H9 (cell line): ENCODE results near the gene CACNA1A. TPM values are rescaled to one million over a fixed set of nuclear protein-coding genes. Genes with fewer than 3 reads are reported as not detected.

Experiments
- DNase-seq: peaks from one replicate; pipeline ENCODE4 v3.0.0-alpha.2; 2017
- H2AFZ ChIP-seq: one replicate; pipeline ENCODE4 v1.6.1; 2013; ENCODE audit warnings: mild to moderate bottlenecking, low read length, control low read depth, moderate library complexity
- H2AK5ac ChIP-seq: 2 replicates; pipeline ENCODE4 v1.6.1; 2013; ENCODE audit warnings: low read length, control low read depth, mixed read lengths; ENCODE audit not compliant: insufficient read length
- H2BK120ac ChIP-seq: one replicate; pipeline ENCODE4 v1.6.1; 2013; ENCODE audit warnings: low read depth, mild to moderate bottlenecking, low read length, control low read depth, inconsistent platforms; ENCODE audit not compliant: poor library complexity, severe bottlenecking
- H2BK12ac ChIP-seq: 2 replicates; pipeline ENCODE4 v1.6.1; 2013; ENCODE audit warnings: low read length, control low read depth, mixed read lengths, low read depth; ENCODE audit not compliant: insufficient read length
- H2BK15ac ChIP-seq: 2 replicates; pipeline ENCODE4 v1.6.1; 2013; ENCODE audit warnings: low read depth, low read length, control low read depth
- H2BK20ac ChIP-seq: one replicate; pipeline ENCODE4 v1.6.1; 2013; ENCODE audit warnings: low read depth, mild to moderate bottlenecking, low read length, control low read depth, inconsistent platforms; ENCODE audit not compliant: poor library complexity, severe bottlenecking
- H2BK5ac ChIP-seq: 2 replicates; pipeline ENCODE4 v1.6.1; 2013; ENCODE audit warnings: low read length, control low read depth, mixed read lengths; ENCODE audit not compliant: insufficient read length
- H3K14ac ChIP-seq: 2 replicates; pipeline ENCODE4 v1.6.1; 2013; ENCODE audit warnings: low read length, control low read depth; ENCODE audit not compliant: insufficient read depth
- H3K18ac ChIP-seq: 2 replicates; pipeline ENCODE4 v1.6.1; 2013; ENCODE audit warnings: low read depth, mild to moderate bottlenecking, mixed read lengths, low read length, control low read depth; ENCODE audit not compliant: insufficient read length
- H3K23ac ChIP-seq: 2 replicates; pipeline ENCODE4 v1.6.1; 2013; ENCODE audit warnings: low read length, control low read depth, mixed read lengths, low read depth; ENCODE audit not compliant: insufficient read length
- H3K23me2 ChIP-seq: 2 replicates; pipeline ENCODE4 v1.6.1; 2013; ENCODE audit warnings: low read depth, mild to moderate bottlenecking, mixed read lengths, low read length, control low read depth; ENCODE audit not compliant: insufficient read length, poor library complexity, severe bottlenecking
- H3K27ac ChIP-seq: 2 replicates; pipeline ENCODE4 v1.5.1; 2013; ENCODE audit warnings: low read length, control low read depth, mixed read lengths, low read depth; ENCODE audit not compliant: insufficient read length
- H3K27me3 ChIP-seq: 2 replicates; pipeline ENCODE4 v1.6.1; 2013; ENCODE audit warnings: low read length, control low read depth, inconsistent platforms; ENCODE audit not compliant: insufficient read depth
- H3K4ac ChIP-seq: 2 replicates; pipeline ENCODE4 v1.6.1; 2013; ENCODE audit warnings: low read depth, mild to moderate bottlenecking, control low read depth, inconsistent platforms, low read length, moderate library complexity
- H3K4me1 ChIP-seq: 2 replicates; pipeline ENCODE4 v1.6.1; 2013; ENCODE audit warnings: low read length, control low read depth, inconsistent platforms; ENCODE audit not compliant: insufficient read depth
- H3K4me2 ChIP-seq: 2 replicates; pipeline ENCODE4 v1.6.1; 2013; ENCODE audit warnings: low read length, control low read depth, mixed read lengths; ENCODE audit not compliant: insufficient read length, insufficient read depth
- H3K56ac ChIP-seq: 2 replicates; pipeline ENCODE4 v1.6.1; 2013; ENCODE audit warnings: low read depth, mild to moderate bottlenecking, mixed read lengths, low read length, control low read depth; ENCODE audit not compliant: insufficient read length
- H3K79me1 ChIP-seq: 2 replicates; pipeline ENCODE4 v1.6.1; 2013; ENCODE audit warnings: low read depth, mild to moderate bottlenecking, moderate library complexity, low read length, control low read depth, inconsistent platforms; ENCODE audit not compliant: insufficient read depth, poor library complexity, severe bottlenecking
- H3K79me2 ChIP-seq: 2 replicates; pipeline ENCODE4 v1.6.1; 2013; ENCODE audit warnings: low read length, control low read depth, inconsistent platforms; ENCODE audit not compliant: insufficient read depth
- H3K9ac ChIP-seq: 2 replicates; pipeline ENCODE4 v1.6.1; 2013; ENCODE audit warnings: low read length, control low read depth, mixed read lengths; ENCODE audit not compliant: insufficient read length; ENCODE audit errors: extremely low read depth
- H3K9me3 ChIP-seq: one replicate; pipeline ENCODE4 v1.6.1; 2013; ENCODE audit warnings: low read depth, low read length, inconsistent platforms; ENCODE audit not compliant: control insufficient read depth
- H3T11ph ChIP-seq: one replicate; pipeline ENCODE4 v1.6.1; 2013; ENCODE audit warnings: mild to moderate bottlenecking, low read length, control low read depth, inconsistent platforms
- H4K20me1 ChIP-seq: one replicate; pipeline ENCODE4 v1.6.1; 2013; ENCODE audit not compliant: control insufficient read depth, insufficient read length, insufficient read depth
- H4K5ac ChIP-seq: 2 replicates; pipeline ENCODE4 v1.6.1; 2013; ENCODE audit warnings: low read depth, mild to moderate bottlenecking, mixed read lengths, low read length, control low read depth; ENCODE audit not compliant: insufficient read length
- H4K8ac ChIP-seq: replicated peaks from 2 replicates; pipeline ENCODE4 v1.6.1; 2013; ENCODE audit warnings: low read length, control low read depth, mixed read lengths, low read depth; ENCODE audit not compliant: insufficient read length
- H4K91ac ChIP-seq: 2 replicates; pipeline ENCODE4 v1.6.1; 2013; ENCODE audit warnings: low read depth, mild to moderate bottlenecking, moderate library complexity, mixed read lengths, low read length, control low read depth; ENCODE audit not compliant: insufficient read length
- H3K27ac Mint-ChIP-seq, 3 experiments: 2 replicates in 2 of 3; 3 replicates in 1 of 3; pipeline ENCODE4 v1.8.0; 2020 to 2021; ENCODE audit warnings: mixed read lengths in 3 of 3, mild to moderate bottlenecking in 1 of 3, moderate library complexity in 1 of 3
- H3K27me3 Mint-ChIP-seq: 2 replicates; pipeline ENCODE4 v1.8.0; 2021; ENCODE audit warnings: low read depth, mild to moderate bottlenecking, moderate library complexity, mixed read lengths
- H3K36me3 Mint-ChIP-seq, 3 experiments: 2 replicates in 2 of 3; 3 replicates in 1 of 3; pipeline ENCODE4 v1.8.0; 2020 to 2021; ENCODE audit warnings: low read depth in 3 of 3, mixed read lengths in 3 of 3; ENCODE audit not compliant: insufficient read depth in 1 of 3
- H3K4me1 Mint-ChIP-seq, 2 experiments: 2 replicates each; pipeline ENCODE4 v1.8.0; 2020; ENCODE audit warnings: mixed read lengths in 2 of 2
- H3K4me3 Mint-ChIP-seq, 2 experiments: 2 replicates in 1 of 2; 3 replicates in 1 of 2; pipeline ENCODE4 v1.8.0; 2020 to 2021; ENCODE audit warnings: mild to moderate bottlenecking in 2 of 2, mixed read lengths in 2 of 2, moderate library complexity in 1 of 2
- H3K9me3 Mint-ChIP-seq, 2 experiments: 2 replicates in 1 of 2; 3 replicates in 1 of 2; pipeline ENCODE4 v1.8.0; 2020; ENCODE audit warnings: mild to moderate bottlenecking in 2 of 2, mixed read lengths in 2 of 2, moderate library complexity in 1 of 2
- CTCF ChIP-seq: fragments of 200-600 bp; sonication (generic); conservative IDR thresholded peaks from 3 replicates; pipeline ENCODE4 v1.8.0; 2021; ENCODE audit warnings: antibody characterized with exemption, mild to moderate bottlenecking
- WGBS: extraction: QIAGEN DNeasy Blood & Tissue Kit; methylation state at CpG from one replicate; pipeline ENCODE4 v1.1.7; 2013; ENCODE audit warnings: missing lambda C conversion rate, low lambda C conversion rate, mixed read lengths; ENCODE audit not compliant: insufficient read length; ENCODE audit errors: extremely low coverage; 5-methylcytosine and 5-hydroxymethylcytosine counted together
- total RNA-seq: library from RNA; stranded (reverse); gene quantifications from 2 replicates; pipeline ENCODE4 v1.2.1, GENCODE V29; 2021

The CACNA1A gene
- total RNA-seq, 1 experiment from 2014 or later = 8.0 TPM

GRCh38 chr19:13225973-13226865, 280.1 kb downstream of the CACNA1A start:
- Histone ChIP-seq H2BK20ac (no peak overlapping the region), H3K4me1 (no peaks in the 10 kb centered on the region; the same call in 1 of the 2 replicates), H2AK5ac (no peak overlapping the region), H4K5ac (no peak overlapping the region), H3K18ac (no peak overlapping the region), H4K20me1 (no peaks in the 10 kb centered on the region), H3K23me2 (no peaks in the 10 kb centered on the region), H2BK15ac (no peak overlapping the region), H3T11ph (no peak overlapping the region), H2BK5ac (no peak overlapping the region), H4K91ac (no peak overlapping the region), H4K8ac (no peak overlapping the region), H2BK120ac (no peak overlapping the region), H2BK12ac (no peak overlapping the region), H3K79me2 (no peaks in the 10 kb centered on the region), H3K27ac (no peak overlapping the region), H3K14ac (no peak overlapping the region), H3K9ac (no peak overlapping the region), H3K9me3 (no peaks in the 10 kb centered on the region), H3K56ac (no peak overlapping the region), H3K4me2 (no peak overlapping the region), H3K27me3 (no peaks in the 10 kb centered on the region), H3K4ac (no peak overlapping the region), H3K23ac (no peak overlapping the region), H2AFZ (no peak overlapping the region), H3K79me1 (no peaks in the 10 kb centered on the region)
- no peak for DNase-seq
- H3K4me1 Mint-ChIP-seq = peaks cover 12 to 16% of the 10 kb centered on the region in 2 experiments
- no peak overlapping the region for H3K4me3 Mint-ChIP-seq
- H3K9me3 Mint-ChIP-seq = no peaks in the 10 kb centered on the region
- WGBS = no CpG with 5 or more reads among the region's 26 CpGs
- H3K36me3 Mint-ChIP-seq = no peaks in the 10 kb centered on the region; a peak in 2 of 7 replicates
- H3K27ac Mint-ChIP-seq = no peak overlapping the region; a peak in 1 of 7 replicates
- TF ChIP-seq CTCF = no peak
- no peaks in the 10 kb centered on the region; the same call in 1 of the 2 replicates for H3K27me3 Mint-ChIP-seq
